Measurements from ENCODE around the gene SLC22A16. TPM values are rescaled to one million over a fixed set of nuclear protein-coding genes. Genes with fewer than 3 reads are reported as not detected.

The SLC22A16 gene
- total RNA-seq, 1 donor from 2014 or later: not detected

DNA sequence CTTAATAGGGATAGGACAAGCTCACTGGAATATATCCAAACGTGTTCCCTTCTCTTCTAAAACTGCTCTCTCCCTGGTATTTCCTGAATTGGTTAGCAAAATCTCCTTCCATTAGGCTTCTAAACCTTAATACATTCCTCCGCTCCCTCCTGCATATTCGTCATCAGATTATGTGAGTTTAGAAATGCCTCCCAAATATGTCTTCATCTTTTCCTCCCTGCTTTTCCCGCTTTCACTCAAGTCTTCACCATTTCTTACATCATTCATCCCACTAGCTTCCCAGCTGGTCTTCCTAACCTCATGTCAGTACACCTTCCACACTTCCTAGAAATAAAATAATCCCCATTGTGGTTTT, 26.9 kb downstream of the SLC22A16 start:
- no peak for DNase-seq
- H3K36me3 Mint-ChIP-seq (ENCODE audit: unreplicated experiment): no peaks in the 10 kb centered on the region
- no peak overlapping the region for H3K27ac Mint-ChIP-seq (ENCODE audit: unreplicated experiment)
- no peaks in the 10 kb centered on the region for H3K27me3 Mint-ChIP-seq (ENCODE audit: unreplicated experiment)
- TF ChIP-seq, protein P1, sequence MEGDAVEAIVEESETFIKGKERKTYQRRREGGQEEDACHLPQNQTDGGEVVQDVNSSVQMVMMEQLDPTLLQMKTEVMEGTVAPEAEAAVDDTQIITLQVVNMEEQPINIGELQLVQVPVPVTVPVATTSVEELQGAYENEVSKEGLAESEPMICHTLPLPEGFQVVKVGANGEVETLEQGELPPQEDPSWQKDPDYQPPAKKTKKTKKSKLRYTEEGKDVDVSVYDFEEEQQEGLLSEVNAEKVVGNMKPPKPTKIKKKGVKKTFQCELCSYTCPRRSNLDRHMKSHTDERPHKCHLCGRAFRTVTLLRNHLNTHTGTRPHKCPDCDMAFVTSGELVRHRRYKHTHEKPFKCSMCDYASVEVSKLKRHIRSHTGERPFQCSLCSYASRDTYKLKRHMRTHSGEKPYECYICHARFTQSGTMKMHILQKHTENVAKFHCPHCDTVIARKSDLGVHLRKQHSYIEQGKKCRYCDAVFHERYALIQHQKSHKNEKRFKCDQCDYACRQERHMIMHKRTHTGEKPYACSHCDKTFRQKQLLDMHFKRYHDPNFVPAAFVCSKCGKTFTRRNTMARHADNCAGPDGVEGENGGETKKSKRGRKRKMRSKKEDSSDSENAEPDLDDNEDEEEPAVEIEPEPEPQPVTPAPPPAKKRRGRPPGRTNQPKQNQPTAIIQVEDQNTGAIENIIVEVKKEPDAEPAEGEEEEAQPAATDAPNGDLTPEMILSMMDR (IDR thresholded peaks at IDR 0.05; ENCODE audit: partially characterized antibody, unreplicated experiment): no peak
- peaks cover 4% of the 10 kb centered on the region for H3K4me1 Mint-ChIP-seq (ENCODE audit: low read depth, unreplicated experiment)
- H3K4me3 Mint-ChIP-seq (ENCODE audit: unreplicated experiment): no peak overlapping the region
- no peaks in the 10 kb centered on the region for H3K9me3 Mint-ChIP-seq (ENCODE audit: unreplicated experiment)

DNA sequence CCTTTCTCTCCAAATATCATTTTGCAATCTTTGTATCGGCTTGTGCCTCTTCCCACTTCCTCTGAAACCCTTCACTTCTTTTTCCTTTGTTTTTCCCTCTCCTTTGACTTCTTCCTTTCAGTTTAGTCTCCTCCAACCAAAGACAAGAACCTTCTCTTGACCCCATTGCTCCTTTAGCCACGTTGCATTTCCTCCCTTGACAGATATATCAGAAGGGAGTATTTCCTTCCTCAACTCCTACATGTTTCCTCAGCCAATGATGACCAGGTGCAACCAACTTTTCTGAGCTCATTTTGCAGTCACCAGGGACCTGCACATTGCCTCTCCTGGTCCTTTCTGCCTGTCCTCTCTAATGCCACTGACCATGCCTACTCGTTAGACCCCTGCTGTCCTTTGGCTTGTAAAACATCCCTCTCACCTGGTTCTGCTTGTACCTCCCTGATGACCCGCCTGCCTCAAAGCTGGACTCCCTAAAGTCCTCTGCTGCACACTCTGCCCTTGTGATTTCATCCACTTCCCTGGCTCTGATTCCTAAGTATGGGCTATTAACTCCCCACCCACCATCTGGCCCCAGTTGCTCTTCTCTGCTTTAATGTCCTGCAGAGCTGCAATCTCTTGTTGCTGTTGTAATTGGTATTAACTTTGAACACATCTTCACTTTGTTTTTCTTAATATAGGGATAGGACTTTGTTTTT, 27.4 kb downstream of the SLC22A16 start:
- no peaks in the 10 kb centered on the region for H3K27me3 Mint-ChIP-seq (ENCODE audit: unreplicated experiment)
- H3K27ac Mint-ChIP-seq (ENCODE audit: unreplicated experiment): no peak overlapping the region

DNA sequence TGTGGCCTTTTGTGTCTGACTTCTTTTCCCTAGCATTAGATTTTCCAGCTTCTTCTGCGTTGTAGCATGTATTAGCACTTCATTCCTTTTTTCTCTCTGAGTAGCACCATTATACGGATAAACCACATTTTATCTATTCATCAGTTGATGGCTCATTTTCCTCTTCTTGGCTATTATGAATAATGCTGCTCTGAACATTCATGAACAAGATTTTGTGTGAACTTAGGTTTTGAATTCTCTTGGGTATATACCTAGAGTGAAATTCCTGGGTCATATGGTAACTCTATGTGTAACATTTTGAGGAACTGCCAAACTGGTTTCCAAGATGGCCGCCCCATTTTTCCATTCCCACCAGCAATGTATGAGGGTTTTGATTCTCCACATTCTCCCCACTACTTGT, 28.7 kb downstream of the SLC22A16 start:
- Mint-ChIP-seq H3K4me1 (ENCODE audit: low read depth, unreplicated experiment) (peaks cover 4% of the 10 kb centered on the region), H3K9me3 (ENCODE audit: unreplicated experiment) (no peaks in the 10 kb centered on the region), H3K4me3 (ENCODE audit: unreplicated experiment) (no peak overlapping the region), H3K27me3 (ENCODE audit: unreplicated experiment) (no peaks in the 10 kb centered on the region), H3K36me3 (ENCODE audit: unreplicated experiment) (no peaks in the 10 kb centered on the region), H3K27ac (ENCODE audit: unreplicated experiment) (no peak overlapping the region)
- TF ChIP-seq, protein P1 (IDR thresholded peaks at IDR 0.05; ENCODE audit: partially characterized antibody, unreplicated experiment): no peak
- no peak for DNase-seq

More for the DNA sequence above, 27.4 kb downstream of the SLC22A16 start:
- TF ChIP-seq, protein P1 (IDR thresholded peaks at IDR 0.05; ENCODE audit: partially characterized antibody, unreplicated experiment): no peak
- H3K36me3 Mint-ChIP-seq (ENCODE audit: unreplicated experiment): no peaks in the 10 kb centered on the region
- H3K9me3 Mint-ChIP-seq (ENCODE audit: unreplicated experiment): no peaks in the 10 kb centered on the region
- DNase-seq: no peak
- H3K4me3 Mint-ChIP-seq (ENCODE audit: unreplicated experiment): no peak overlapping the region
- H3K4me1 Mint-ChIP-seq (ENCODE audit: low read depth, unreplicated experiment): peaks cover 4% of the 10 kb centered on the region

DNA sequence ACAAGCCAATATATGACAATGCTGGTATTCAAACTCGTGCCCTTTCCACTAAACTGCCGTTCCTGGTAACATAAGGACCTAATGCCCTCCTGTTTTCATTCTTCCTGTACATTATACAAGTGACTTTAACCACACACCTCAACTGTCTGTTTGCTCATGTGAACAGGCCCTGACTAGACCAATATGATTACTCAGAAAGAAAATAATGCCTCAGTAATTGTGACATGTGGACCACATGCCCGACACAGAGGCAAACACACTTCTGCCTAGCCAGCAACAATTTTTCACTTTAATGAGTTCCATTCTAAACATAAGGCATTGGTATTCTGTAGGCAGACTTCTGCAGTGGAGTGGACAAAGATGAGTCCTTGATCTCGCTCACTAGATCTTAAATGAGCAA, 30.0 kb downstream of the SLC22A16 start:
- no peak for DNase-seq
- Mint-ChIP-seq H3K9me3 (ENCODE audit: unreplicated experiment) (no peaks in the 10 kb centered on the region), H3K36me3 (ENCODE audit: unreplicated experiment) (no peaks in the 10 kb centered on the region), H3K4me1 (ENCODE audit: low read depth, unreplicated experiment) (peaks cover 4% of the 10 kb centered on the region), H3K4me3 (ENCODE audit: unreplicated experiment) (no peak overlapping the region), H3K27me3 (ENCODE audit: unreplicated experiment) (no peaks in the 10 kb centered on the region), H3K27ac (ENCODE audit: unreplicated experiment) (no peak overlapping the region)
- TF ChIP-seq, protein P1 (IDR thresholded peaks at IDR 0.05; ENCODE audit: partially characterized antibody, unreplicated experiment): no peak

DNA sequence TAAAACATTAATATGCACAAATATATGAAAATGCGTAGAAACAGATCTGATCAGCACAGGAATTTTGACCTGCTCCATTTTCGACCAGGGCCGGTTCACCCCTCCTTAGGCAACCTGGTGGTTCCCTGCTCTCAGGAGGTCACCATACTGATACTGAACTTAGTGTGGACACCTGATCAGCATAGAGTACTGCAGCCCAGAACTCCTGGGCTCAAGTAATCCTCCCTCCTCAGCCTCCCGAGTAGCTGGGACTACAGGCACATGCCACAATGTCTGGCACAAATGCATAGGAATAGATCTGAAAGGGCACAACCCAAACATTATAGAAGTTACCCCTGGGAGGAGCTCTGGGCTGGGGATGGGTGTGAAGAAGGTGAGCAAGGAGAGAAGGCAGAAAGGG, 36.4 kb downstream of the SLC22A16 start:
- Mint-ChIP-seq H3K4me3 (ENCODE audit: unreplicated experiment) (no peak overlapping the region), H3K27me3 (ENCODE audit: unreplicated experiment) (no peaks in the 10 kb centered on the region), H3K9me3 (ENCODE audit: unreplicated experiment) (no peaks in the 10 kb centered on the region), H3K27ac (ENCODE audit: unreplicated experiment) (no peak overlapping the region), H3K36me3 (ENCODE audit: unreplicated experiment) (no peaks in the 10 kb centered on the region), H3K4me1 (ENCODE audit: low read depth, unreplicated experiment) (no peaks in the 10 kb centered on the region)
- TF ChIP-seq, protein P1 (IDR thresholded peaks at IDR 0.05; ENCODE audit: partially characterized antibody, unreplicated experiment): no peak
- no peak for DNase-seq

Measured in glutamatergic neuron (in vitro differentiated cells).